HG03439 (cell line): Measurements from ENCODE around the gene RNF38.
"Not testable (repeated sequence)": the region's sequence is repeated elsewhere in the genome, so short reads cannot be mapped to it uniquely, and the experiment has no call there.

Source experiments
- ATAC-seq: cut with Tn5 transposase; IDR thresholded peaks from one replicate; pipeline ENCODE4 v1.9.1; 2021; ENCODE audit warnings: mild to moderate bottlenecking, moderate library complexity; ENCODE audit not compliant: unreplicated experiment

The RNF38 gene

DNA sequence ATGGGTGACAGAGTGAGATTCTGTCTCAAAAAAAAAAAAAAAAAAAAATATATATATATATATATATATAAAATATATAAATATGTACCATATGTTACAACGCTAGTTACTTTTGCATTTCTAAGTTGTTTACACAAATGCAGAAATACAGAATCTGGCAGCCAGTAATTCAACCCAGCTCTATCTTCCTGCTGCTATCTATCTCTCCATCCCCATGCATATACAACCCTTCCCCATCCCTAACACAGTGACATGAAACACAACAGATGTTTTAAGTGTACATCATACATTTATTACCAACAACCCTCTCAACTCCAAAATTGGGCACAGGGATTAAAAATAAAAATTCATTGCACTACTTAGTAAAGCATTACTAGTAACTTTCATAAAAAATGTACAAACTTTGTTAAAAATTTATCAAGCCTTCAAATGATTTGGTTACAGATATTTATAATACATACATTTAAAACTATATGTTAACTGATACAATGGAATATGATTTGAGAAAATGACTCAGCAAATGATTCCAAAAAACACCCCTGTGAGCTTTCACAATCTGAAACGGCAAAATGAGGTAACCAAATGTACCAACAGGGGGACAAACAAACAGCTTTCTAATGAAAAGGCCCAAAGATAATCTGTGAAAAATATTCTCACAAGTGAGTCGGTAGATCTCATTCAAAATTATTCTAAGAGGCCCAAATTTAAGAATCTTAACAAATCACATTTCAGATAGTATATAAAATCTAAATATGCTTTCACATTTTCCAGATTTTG is 63.8 kb downstream of the RNF38 start:
- ATAC-seq, result no peak

DNA sequence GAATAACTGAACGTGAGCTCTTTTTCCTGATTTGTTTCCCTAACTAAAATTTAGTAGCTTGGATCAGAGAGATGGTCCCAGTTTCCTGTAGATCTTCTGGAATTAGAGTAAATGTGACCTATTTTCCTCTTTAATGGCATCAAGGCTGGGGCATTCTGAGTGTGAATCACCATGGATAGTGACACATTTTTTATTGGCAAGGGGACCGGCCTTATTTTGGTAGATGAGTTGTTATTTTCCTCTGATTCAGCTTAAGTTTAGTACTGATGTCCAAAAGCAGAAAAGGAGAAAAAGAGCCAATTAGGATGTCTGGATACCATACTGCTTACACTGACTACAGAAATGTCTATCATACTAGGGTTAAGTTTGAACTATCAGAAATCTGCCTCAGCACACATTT is 68.1 kb downstream of the RNF38 start:
- ATAC-seq, result no peak

DNA sequence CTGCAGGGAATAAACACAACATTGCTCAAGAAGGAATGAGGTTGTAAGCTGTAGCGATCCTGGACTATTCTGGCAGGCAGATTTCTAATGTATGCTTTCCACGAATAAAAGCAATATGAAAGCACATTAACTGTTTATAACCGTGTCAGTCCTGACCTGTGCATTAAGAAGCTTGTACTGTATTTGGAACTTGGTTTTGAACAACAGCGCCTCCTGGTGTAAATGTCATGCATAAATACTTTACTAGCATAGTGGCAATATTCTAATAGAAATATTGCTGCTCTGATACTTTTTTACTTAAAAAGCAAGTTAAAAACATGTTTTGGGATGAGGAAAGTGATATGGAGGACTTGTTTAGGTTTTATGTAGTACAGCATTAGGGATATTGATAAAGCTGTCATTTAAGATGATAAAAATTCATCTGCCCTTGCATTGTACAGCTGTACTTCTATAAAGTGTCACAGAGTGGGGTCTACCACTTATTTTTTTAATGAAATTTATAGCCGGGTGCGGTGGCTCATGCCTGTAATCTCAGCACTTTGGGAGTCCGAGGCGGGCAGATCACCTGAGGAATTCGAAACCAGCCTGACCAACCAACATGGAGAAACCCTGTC is 71.2 kb downstream of the RNF38 start:
- ATAC-seq, result no peak

DNA sequence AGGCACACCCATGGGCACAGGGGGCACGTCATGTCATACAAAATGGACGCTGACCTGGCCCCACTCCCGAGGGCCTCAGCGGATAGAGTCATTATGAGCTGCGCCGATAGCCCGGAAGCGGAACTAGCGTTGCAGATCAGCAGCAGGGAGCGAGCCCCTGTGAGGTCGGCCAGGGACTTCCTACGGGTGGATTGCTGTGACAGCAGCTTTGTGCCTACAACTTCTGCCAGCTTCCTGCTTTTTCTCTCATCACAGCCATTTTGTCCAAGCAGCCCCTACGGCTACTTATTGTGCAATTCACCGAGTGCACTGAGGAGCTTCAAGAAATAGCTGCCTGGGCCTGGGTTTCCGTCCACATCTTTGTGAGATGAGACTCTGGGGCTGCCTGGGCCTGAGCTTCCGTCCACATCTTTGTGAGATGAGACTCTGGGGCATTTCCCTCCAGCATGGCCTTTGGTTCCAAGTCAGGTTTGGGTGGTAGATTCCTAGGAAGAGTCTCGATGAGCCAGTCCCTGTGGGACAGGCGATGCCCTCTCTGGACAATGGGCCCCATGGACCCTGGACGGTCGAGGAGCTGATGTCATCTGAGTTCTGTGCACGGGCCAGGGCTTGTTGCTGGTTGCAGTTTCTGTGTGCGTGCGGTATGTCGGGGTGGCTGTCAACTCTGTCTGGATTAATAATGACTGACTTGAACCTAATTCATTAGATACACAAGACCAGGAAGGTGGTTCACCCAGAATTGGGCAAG is 74.8 kb downstream of the RNF38 start:
- ATAC-seq, result no peak

DNA sequence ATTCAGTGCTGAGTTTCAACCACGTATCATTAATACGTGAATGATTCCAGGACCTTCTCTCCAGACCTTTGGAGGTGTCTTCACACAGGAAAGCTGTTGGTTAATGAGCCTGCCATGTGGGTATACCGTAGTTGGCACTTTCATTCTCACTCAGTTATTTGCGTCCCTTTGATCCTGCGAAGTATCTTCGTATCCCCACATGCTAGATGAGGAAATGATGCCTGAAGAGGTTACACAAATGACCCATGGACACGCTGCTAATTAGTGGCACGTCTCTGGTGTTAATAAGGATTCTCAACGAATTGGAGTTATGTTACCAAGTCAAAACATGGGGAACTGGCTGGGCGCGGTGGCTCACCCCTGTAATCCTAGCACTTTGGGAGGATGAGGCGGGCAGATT is 76.1 kb downstream of the RNF38 start:
- no peak for ATAC-seq

DNA sequence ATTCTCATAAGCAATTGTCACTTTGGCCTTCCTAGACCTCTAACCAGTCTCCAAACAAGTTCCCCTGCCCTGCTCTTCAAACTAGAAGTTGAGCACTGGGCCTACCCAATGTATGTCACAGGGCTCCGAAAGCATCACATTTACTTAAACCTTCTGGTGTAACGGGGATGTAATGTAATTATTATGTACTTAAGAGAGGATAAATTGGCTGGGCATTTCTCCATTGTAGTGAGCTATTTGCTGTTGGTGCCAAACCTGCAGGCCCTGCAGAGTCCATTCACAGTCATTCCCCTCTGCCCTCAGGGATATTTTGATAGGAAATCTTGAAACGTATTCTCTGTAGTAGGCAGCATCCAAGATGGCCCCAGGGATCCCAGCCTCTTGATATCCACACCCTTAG is 77.6 kb downstream of the RNF38 start:
- no peak for ATAC-seq

DNA sequence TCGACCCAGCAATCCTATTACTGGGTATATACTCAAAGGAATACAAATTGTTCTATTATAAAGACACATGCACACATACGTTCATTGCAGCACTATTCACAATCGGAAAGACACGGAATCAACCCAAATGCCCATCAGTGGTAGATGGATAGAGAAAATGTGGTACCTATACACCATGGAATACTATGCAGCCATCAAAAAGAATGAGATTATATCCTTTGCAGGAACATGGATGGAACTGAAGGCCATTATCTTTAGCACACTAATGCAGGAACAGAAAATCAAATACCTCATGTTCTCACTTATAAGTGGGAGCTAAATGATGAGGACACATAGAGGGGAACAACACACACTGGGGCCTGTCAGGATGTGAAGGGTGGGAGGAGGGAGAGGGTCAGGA is 78.2 kb downstream of the RNF38 start:
- not testable (repeated sequence) for ATAC-seq

DNA sequence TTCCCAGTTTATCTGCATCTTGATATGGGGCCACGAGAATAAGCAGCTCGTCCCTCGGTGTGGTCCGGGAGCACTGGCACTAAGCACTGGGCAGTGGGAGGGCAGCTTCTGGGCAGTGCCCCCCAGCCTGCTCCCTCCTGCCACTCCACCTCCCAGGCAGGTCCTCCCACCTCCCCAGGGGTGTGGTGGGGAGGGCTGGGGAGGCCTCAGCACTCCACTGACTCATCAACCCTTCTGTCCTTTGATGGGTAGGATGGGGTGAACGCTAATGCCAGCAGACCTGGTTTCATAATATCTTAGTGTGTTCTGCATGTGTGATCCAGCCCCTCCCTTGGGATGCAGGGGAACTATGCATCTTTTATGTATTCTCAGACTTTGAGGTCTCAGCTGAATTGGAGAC is 79.6 kb downstream of the RNF38 start:
- ATAC-seq, result no peak

DNA sequence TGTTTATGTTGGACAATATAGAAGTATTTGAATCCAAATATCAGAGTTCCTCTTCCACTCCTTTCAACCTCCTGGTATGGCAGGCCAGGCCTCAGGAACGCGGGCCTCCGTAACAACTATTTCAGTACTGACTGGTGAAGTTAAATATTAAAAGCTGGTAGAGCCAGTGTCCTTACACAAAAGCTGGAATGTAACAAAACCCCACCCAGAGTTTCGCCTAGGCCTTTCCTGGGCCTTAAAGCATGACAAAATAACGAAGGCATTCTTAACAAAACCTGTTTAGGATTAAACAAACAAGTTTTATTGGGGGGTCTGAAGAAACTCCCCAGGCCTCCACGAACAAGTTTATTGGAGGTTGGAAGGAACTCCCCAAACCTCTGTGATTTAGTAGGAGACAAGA is 80.3 kb downstream of the RNF38 start:
- ATAC-seq, result no peak

DNA sequence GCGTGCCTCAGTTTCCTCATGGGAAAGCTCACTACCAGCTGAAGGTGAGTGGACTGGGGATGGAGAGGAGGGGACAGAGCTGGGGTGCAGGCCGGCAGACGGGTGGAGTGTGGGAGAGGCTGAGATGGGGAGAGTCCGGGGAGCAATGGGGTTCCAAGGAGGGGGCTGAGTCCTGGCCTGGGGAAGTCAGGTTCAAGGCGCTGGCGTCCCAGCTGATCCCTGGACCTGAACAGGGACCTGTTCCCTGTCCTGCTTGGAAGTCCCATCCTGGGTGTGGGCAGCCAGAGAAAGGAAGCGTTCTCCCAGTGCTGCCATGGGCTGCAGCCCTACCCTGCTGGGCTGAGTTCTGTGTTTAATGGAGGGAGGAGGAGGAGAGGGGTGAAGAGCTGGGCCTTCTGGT is 80.9 kb downstream of the RNF38 start:
- ATAC-seq, result no peak

DNA sequence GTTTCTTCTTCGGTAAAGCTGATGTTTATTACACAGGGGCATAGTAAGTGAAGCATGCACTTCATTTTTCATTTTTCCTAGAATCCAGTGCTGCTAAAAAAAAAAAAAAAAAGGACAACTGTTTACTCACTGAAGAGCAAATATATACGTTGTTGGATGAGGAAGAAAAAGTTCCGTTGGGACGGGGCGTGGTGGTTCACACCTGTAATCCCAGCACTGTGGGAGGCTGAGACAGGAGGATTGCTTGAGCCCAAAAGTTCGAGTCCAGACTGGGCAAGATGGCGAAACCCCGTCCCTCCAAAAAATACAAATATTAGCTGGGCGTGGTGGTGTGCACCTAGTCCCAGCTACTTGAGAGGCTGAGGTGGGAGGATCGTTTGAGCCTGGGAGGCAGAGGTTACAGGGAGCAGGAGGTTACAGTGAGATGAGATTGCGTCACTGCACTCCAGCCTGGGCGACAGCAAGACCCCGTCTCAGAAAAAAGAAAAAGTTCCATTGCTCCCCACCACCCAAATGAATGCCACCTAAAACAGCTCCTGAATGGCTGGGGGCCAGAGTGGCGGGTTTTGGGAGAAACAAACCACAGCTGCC is 81.8 kb downstream of the RNF38 start:
- no peak for ATAC-seq

DNA sequence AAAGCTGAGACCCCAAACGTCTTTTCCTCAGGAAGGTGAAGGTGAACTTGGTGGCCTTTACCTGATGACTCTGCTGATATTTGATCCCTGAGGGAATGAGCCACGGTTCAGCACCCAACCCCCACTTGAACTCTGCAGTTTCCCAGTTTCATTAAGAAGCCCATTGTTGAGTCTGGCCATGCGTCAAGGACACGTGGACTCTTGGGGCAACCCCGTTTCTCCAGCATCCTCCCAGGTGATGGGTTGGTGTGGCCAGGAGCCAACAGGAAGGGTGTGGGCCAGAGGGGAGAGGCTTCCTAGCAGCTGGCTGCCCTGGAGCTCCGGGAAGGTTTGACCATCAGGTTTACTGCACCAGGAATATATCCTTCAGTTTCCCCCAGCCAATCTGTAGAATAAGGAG is 82.3 kb downstream of the RNF38 start:
- ATAC-seq, result no peak

DNA sequence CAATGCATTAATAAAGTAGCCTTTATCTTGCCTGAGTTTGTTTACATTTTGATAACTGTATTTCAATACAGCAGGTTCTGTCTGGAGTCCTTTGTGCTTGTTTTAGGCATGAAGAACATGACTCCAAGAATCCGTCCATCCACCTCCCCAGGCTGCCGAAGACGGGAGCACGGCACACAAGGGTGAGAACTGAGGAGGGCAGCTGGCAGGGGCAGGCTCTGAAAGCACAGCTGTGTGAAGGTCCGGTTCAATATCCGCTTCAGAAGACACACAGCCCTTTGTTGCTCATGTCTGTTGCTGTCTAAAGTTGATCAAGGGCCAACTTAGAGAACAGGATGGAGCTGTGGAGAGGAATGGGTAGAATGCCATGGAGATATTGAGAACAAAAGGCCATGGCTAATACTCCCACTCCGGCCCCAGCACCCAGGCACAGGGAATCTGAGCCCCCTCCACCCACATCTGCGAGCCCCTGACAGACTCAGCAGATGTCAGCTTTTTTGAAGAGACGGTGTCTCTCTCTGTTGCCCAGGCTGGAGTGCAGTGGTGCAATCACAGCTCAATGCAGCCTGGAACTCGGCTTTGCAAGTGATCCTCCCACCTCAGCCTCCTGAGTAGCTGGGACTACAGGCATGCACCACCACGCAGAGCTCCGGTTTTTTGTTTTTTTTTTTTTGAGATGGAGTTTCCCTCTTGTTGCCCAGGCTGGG is 83.3 kb downstream of the RNF38 start:
- no peak for ATAC-seq

DNA sequence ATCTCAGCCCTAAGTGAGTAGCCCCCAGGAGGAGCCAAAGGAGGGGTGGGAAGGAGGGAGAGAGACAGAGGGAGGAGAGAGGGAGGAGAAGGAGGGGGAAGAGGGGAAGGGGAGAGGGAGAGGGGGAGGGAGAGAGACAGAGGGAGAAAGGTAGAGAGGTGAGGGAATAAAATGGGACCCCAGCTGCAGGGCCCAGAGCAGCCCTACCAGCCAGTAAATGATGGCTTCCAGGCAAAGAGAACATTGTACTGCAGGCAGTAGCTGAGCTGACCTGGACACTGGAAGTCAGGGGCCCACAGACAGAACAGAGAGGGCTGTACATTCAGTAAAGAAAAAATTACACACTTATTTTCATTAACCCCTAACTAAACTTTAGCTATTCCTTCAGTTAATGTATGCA is 84.0 kb downstream of the RNF38 start:
- ATAC-seq, result no peak

DNA sequence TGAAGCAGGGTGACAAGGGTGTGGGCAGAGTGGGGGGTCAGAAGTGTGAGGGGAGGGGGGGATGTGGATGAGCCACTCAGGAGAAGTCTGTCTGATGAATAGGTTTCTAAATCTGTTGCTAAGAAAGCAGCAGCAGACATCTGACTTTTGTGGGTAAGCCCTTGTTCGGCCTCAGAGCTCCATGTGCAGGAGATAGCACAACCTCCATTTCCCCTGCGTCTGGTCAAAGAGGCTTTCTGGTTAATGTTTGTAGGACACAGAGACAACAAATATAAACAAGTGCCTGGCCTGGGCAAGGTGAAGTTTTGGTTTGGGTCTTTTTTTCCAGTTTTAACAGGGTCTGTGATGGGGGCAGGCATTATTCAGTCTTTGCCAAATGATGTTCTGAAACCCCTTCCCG is 84.8 kb downstream of the RNF38 start:
- ATAC-seq, result no peak

DNA sequence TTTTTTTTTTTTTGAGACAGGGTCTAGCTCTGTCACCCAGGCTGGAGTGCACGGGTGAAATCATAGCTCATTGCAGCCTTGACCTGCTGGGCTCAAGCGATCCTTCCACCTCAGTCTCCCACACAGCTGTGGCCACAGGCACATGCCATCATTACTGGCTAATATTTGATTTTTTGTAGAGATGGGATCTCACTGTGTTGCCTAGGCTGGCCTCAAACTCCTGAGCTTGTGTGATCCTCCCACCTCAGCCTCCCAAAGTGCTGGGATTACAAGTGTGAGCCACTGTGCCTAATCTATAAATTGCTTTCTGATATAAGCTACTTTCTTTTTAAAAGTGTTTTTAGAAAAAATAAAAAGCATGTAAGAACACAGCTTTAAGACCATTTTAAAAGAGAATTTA is 85.3 kb downstream of the RNF38 start:
- ATAC-seq, result no peak

DNA sequence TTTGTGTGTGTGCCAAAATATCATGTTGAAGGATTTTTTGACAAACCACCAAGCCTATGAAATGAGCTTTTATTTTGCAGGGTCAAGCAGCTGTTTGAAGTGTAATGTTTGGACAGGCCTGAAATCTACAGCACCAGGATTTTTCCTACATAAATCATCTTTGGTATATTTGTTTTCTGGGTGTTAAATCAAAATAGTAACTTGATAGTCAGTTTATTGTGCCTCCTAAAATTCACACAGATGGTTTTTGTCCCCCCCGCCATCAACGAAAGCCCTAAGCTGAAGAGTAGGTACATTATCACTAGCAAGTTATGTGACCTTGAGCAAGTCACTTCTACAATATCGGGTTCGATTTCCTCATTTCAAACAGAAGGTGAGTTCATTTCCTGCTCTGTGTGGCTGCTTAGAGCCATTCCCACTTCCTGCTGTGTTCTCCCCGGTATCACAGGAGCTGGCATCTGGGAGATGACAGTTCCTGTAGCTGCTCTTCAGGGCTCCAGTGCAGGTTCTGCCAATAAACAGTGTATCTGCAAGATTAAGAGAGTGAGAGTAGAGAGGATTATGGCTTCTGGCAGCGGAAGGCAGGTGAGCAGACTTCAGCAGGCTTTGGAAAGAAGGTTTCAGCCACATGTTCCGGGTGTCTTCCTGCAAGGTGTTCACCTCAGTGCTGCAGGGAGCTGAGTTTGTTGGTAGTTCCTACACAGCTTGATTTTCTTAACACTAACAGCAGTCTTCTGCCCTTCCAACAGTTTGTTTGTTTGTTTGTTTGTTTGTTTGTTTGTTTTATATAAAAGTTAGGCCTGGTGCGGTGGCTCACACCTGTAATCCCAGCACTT is 93.4 kb downstream of the RNF38 start:
- no peak for ATAC-seq

DNA sequence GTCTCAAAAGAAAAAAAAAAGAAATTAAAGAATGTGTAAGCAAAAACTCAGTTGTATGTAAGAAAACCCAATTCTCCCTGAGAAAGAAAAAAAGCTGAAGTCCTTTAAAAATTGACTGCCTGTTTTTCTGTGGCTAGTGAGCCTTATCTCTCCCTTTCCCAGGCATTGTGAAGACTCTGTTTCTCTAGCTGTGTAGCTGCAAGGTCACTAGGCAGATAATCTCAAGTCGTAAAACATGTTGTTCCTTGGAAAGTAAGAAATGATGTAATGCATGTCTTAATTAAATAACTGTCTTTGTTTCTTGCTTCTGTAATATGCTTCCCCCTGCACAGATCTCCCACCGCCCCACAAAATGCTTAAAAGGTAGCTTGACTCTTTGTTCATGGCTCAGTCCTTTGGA is 95.7 kb downstream of the RNF38 start:
- not testable (repeated sequence) for ATAC-seq

DNA sequence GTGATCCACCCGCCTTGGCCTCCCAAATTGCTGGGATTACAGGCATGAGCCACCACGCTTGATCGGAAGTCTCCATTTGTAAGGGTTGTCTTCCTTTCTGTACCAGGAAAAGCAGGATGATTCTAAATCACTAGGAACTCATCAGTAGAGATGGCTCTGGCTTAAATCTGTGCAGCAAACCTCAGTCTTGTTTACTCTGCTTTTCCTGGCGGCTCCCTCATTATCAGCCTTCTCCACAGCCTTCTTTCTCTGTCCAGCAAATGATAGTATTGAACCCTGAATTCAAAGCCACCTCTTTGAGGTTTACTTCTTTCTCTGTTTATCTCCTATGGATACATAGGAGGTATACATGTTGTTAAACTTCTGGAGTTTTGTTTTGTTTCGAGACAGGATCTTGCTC is 98.8 kb downstream of the RNF38 start:
- no peak for ATAC-seq

DNA sequence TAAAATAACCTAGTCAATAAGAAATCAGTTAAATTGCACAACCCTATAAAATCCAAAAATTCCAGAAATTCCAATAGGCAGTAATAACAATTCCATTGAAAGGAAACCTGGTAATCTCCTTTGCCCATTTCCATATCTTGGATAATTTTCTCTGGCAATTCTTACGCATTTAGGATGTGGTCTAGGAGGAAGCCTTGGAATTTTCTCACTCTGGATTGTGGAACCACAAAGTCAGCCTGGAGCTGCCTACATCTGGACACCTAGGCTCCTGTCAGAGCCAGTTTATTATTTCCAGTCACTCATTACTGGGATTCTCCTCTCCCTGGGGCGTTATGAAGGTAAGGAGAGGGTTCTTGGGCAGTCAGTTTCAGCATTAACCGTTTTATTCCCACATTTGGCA is 101.5 kb downstream of the RNF38 start:
- no peak for ATAC-seq
